Keratinocyte (primary cell): ENCODE results near the gene DUSP7. TPM values are rescaled to one million over a fixed set of nuclear protein-coding genes. Genes with fewer than 3 reads are reported as not detected.
A peak's percentile ranks its signal among the peaks of the same experiment; 100 is the strongest.

ENCODE experiments used
- DNase-seq: peaks from one replicate; pipeline ENCODE4 v3.0.0-alpha.2; 2011; ENCODE audit warnings: low read depth, missing footprints, low spot score
- FAIRE-seq: peaks from 2 replicates; lab custom pipeline; 2011; peaks lifted over from hg19 to GRCh38; lab: Jason Lieb, UNC
- H2AFZ ChIP-seq: 2 replicates; pipeline ENCODE4 v1.6.0; 2012; ENCODE audit warnings: low read length, control low read depth, inconsistent platforms; ENCODE audit not compliant: control insufficient read depth
- H3K27ac ChIP-seq: 2 replicates; pipeline ENCODE4 v1.5.1; 2011; ENCODE audit warnings: low read length; ENCODE audit not compliant: control insufficient read depth, insufficient read depth
- H3K27me3 ChIP-seq: 3 replicates; pipeline ENCODE4 v1.6.0; 2011; ENCODE audit warnings: low read length; ENCODE audit not compliant: control insufficient read depth, insufficient read depth; ENCODE audit errors: extremely low read depth
- H3K36me3 ChIP-seq, 2 experiments: 2 replicates in 1 of 2; 3 replicates in 1 of 2; pipeline ENCODE4 v1.5.1; 2011; ENCODE audit warnings: low read length in 2 of 2, mild to moderate bottlenecking in 1 of 2; ENCODE audit not compliant: control insufficient read depth in 2 of 2, insufficient read depth in 2 of 2; ENCODE audit errors: extremely low read depth in 1 of 2
- H3K4me1 ChIP-seq: 3 replicates; pipeline ENCODE4 v1.5.1; 2011; ENCODE audit warnings: low read length; ENCODE audit not compliant: control insufficient read depth, insufficient read depth; ENCODE audit errors: extremely low read depth
- H3K4me2 ChIP-seq: 3 replicates; pipeline ENCODE4 v1.6.0; 2011; ENCODE audit warnings: low read depth, low read length; ENCODE audit not compliant: control insufficient read depth, insufficient read depth; ENCODE audit errors: extremely low read depth
- H3K4me3 ChIP-seq, 3 experiments: fragments of 200-600 bp in 1 of 3; sonication (generic) in 1 of 3; 2 replicates in 2 of 3; 3 replicates in 1 of 3; pipeline ENCODE4 v1.5.1; 2011 to 2016; ENCODE audit warnings: low read length in 3 of 3, mild to moderate bottlenecking in 3 of 3, control low read depth in 2 of 3, inconsistent platforms in 1 of 3, low read depth in 1 of 3, mixed read lengths in 1 of 3, mixed run types in 1 of 3, moderate library complexity in 1 of 3; ENCODE audit not compliant: control insufficient read depth in 2 of 3, insufficient read depth in 2 of 3; ENCODE audit errors: extremely low read depth in 1 of 3
- H3K79me2 ChIP-seq: 2 replicates; pipeline ENCODE4 v1.6.0; 2012; ENCODE audit warnings: low read length; ENCODE audit not compliant: control insufficient read depth, insufficient read depth
- H3K9ac ChIP-seq: 3 replicates; pipeline ENCODE4 v1.6.0; 2011; ENCODE audit warnings: low read length; ENCODE audit not compliant: control insufficient read depth, insufficient read depth; ENCODE audit errors: extremely low read depth
- H3K9me1 ChIP-seq: 3 replicates; pipeline ENCODE4 v1.6.0; 2011; ENCODE audit warnings: low read length; ENCODE audit not compliant: control insufficient read depth, insufficient read depth; ENCODE audit errors: extremely low read depth
- H3K9me3 ChIP-seq: 2 replicates; pipeline ENCODE4 v1.5.1; 2012; ENCODE audit warnings: low read depth, low read length; ENCODE audit not compliant: control insufficient read depth
- H4K20me1 ChIP-seq: 3 replicates; pipeline ENCODE4 v1.6.0; 2011; ENCODE audit warnings: low read length; ENCODE audit not compliant: control insufficient read depth, insufficient read depth; ENCODE audit errors: extremely low read depth
- CTCF ChIP-seq, 3 experiments: IDR thresholded peaks in 1 of 3; conservative IDR thresholded peaks in 1 of 3; optimal IDR thresholded peaks in 1 of 3; 2 replicates in 2 of 3; 3 replicates in 1 of 3; pipeline versions ENCODE3 to v1.5.1; 2011; ENCODE audit warnings: low read length in 3 of 3, mild to moderate bottlenecking in 3 of 3, moderate library complexity in 2 of 3, control low read depth in 1 of 3, inconsistent platforms in 1 of 3; ENCODE audit not compliant: insufficient read depth in 2 of 3; ENCODE audit errors: extremely low read depth in 1 of 3
- EZH2 ChIP-seq: IDR thresholded peaks from one replicate; pipeline ENCODE4 v1.6.1; 2012; ENCODE audit warnings: inconsistent platforms, mild to moderate bottlenecking, low read length, moderate library complexity
- dilution Hi-C: fragments of 300-500 bp; cut with MboI; formaldehyde crosslinking; loops from one replicate; pipeline ENCODE4 v1.7.0; 2020; ENCODE audit warnings: low sequenced_read_pairs; ENCODE audit not compliant: extremely low pct_ligation_motif_present
- polyA plus RNA-seq, 5 experiments: library from polyadenylated mRNA; depleted of rRNA in 3 of 5; stranded (reverse) in 3 of 5; stranded (forward) in 1 of 5; unstranded in 1 of 5; fragments of >200 nt; gene quantifications; 1 replicate in 1 of 5; 2 replicates in 3 of 5; 3 replicates in 1 of 5; pipeline versions ENCODE4 v1.2.1 to v1.2.3, GENCODE V29; 2011 to 2012; ENCODE audit warnings: missing spikeins in 2 of 5, low read depth in 1 of 5, low replicate concordance in 1 of 5

The DUSP7 gene
- polyA plus RNA-seq, 1 donor (not counting 4 experiments of a cell fraction or from before 2014, with no cell fraction given), result 103 TPM

GRCh38 chr3:52025453-52025852 is 30.9 kb downstream of the DUSP7 start:
- Histone ChIP-seq H3K9me1 (no peaks in the 10 kb centered on the region), H3K4me1 (peaks cover 16% of the 10 kb centered on the region), H3K36me3 (no peaks in the 10 kb centered on the region), H3K9ac (no peak overlapping the region), H4K20me1 (no peaks in the 10 kb centered on the region), H3K79me2 (no peaks in the 10 kb centered on the region), H3K4me2 (no peak overlapping the region), H3K4me3 (no peak overlapping the region), H3K27ac (no peak overlapping the region), H2AFZ (no peak overlapping the region), H3K27me3 (no peaks in the 10 kb centered on the region), H3K9me3 (no peaks in the 10 kb centered on the region)
- FAIRE-seq (no peak), DNase-seq (no peak)
- dilution Hi-C loops, result no loop called here
- no peak for TF ChIP-seq EZH2
- TF ChIP-seq CTCF (optimal IDR thresholded peaks at IDR 0.05 in 1 of 3, IDR thresholded peaks at IDR 0.05 in 1 of 3, conservative IDR thresholded peaks at IDR 0.05 in 1 of 3; ENCODE audit: extremely low read depth in 1 of 3, insufficient read depth in 2 of 3, low read length in 3 of 3), result no peak

GRCh38 chr3:52024765-52025452 is 31.5 kb downstream of the DUSP7 start:
- no peaks in the 10 kb centered on the region for H3K9me1 ChIP-seq
- H3K4me3 ChIP-seq, result no peak overlapping the region
- no peaks in the 10 kb centered on the region for H3K27me3 ChIP-seq
- dilution Hi-C loops, result no loop called here
- TF ChIP-seq EZH2, result no peak
- no peak for TF ChIP-seq CTCF (optimal IDR thresholded peaks at IDR 0.05 in 1 of 3, IDR thresholded peaks at IDR 0.05 in 1 of 3, conservative IDR thresholded peaks at IDR 0.05 in 1 of 3; ENCODE audit: extremely low read depth in 1 of 3, insufficient read depth in 2 of 3, low read length in 3 of 3)
- no peak overlapping the region for H3K9ac ChIP-seq
- DNase-seq (no peak), FAIRE-seq (peak; percentile 52)
- H4K20me1 ChIP-seq, result no peaks in the 10 kb centered on the region
- no peak overlapping the region for H2AFZ ChIP-seq
- no peaks in the 10 kb centered on the region for H3K79me2 ChIP-seq
- peaks cover 11% of the 10 kb centered on the region for H3K4me1 ChIP-seq
- no peaks in the 10 kb centered on the region for H3K9me3 ChIP-seq
- H3K36me3 ChIP-seq, result no peaks in the 10 kb centered on the region
- no peak overlapping the region for H3K27ac ChIP-seq
- no peak overlapping the region for H3K4me2 ChIP-seq
